ENCODE results near the gene PWWP2B.

GRCh38 chr10:132404911-132405462 lies 8.0 kb downstream of the PWWP2B start:
- no peak for TF ChIP-seq POLR2A (IDR thresholded peaks at IDR 0.05)
- TF ChIP-seq, protein P1, sequence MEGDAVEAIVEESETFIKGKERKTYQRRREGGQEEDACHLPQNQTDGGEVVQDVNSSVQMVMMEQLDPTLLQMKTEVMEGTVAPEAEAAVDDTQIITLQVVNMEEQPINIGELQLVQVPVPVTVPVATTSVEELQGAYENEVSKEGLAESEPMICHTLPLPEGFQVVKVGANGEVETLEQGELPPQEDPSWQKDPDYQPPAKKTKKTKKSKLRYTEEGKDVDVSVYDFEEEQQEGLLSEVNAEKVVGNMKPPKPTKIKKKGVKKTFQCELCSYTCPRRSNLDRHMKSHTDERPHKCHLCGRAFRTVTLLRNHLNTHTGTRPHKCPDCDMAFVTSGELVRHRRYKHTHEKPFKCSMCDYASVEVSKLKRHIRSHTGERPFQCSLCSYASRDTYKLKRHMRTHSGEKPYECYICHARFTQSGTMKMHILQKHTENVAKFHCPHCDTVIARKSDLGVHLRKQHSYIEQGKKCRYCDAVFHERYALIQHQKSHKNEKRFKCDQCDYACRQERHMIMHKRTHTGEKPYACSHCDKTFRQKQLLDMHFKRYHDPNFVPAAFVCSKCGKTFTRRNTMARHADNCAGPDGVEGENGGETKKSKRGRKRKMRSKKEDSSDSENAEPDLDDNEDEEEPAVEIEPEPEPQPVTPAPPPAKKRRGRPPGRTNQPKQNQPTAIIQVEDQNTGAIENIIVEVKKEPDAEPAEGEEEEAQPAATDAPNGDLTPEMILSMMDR (IDR thresholded peaks at IDR 0.05) = no peak

All from heart left ventricle (tissue), 13 donors.